SIG-M5 treated with dmso at 0.1 percent for 504 hours (cell line): ENCODE data around the gene PIM3.
A peak's percentile ranks its signal among the peaks of the same experiment; 100 is the strongest.

ENCODE experiments used
- DNase-seq: peaks from one replicate; lab custom pipeline; 2025; ENCODE audit not compliant: unreplicated experiment; lab: John Stamatoyannopoulos, UW

PIM3 gene

DNA sequence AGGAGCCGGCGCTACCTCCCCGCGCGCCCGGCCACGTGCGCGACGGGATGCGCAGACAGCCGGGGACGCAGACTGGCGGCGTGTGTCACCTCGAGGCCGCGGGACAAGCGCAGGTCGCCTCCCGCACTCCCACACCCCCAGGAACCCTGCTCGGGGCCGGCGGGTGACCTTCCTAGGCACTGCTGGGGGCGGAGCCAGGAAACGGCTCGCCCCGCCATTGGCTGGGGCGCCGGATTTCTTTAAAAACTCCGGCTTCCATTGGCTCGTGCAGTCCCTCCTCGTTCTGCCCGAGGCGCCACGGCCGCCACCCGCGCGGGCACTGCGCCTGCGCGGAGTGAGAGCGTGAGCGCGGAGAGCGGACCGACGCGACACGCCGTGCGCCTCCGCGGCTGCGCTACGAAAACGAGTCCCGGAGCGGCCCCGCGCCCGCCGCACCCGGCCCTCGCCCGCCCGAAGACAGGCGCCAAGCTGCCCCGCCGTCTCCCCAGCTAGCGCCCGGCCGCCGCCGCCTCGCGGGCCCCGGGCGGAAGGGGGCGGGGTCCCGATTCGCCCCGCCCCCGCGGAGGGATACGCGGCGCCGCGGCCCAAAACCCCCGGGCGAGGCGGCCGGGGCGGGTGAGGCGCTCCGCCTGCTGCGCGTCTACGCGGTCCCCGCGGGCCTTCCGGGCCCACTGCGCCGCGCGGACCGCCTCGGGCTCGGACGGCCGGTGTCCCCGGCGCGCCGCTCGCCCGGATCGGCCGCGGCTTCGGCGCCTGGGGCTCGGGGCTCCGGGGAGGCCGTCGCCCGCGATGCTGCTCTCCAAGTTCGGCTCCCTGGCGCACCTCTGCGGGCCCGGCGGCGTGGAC lies at the start of gene PIM3:
Gene PIM3, plus strand, starts transcription at position 614 of the 846 bp plus-strand sequence. Its CDS starts 176 bp downstream, at position 790.
- DNase-seq, result peak; percentile 90

DNA sequence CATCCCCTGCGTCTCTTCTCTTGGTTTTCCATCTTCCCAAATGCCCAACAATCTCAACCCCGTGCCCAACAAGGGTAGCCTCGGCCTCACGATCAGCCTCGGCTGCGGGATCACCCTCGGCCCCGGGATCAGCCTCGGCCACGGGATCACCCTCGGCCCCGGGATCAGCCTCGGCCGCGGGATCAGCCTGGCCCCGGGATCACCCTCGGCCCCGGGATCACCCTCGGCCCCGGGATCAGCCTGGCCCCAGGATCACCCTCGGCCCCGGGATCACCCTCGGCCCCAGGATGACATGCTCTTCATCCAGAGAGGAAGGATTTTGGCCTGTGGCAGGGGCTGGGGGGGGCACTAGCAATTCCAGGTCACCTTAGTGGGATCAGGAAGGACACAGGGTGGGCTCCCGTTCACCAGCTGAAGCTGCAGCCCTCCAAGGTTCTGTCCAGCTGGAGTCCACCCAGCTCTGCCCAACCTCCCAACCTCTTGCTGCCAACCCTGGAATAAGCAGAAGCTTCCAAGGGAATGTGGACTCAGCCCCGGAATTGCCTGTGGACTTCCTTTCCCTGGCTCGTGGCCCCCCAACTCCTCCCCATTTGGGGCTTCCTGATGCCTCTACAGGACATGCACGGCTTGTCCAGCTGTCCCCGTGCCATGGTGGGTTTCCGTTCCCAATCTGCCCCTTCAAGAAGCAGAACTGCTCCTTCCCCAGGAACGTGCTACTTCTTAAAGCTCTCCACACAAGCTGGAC lies 48.5 kb upstream of the PIM3 start:
- DNase-seq, result no peak

- no peak for DNase-seq
Observed at GRCh38 chr22:49913026-49913425, 47.5 kb upstream of the PIM3 start.

DNA sequence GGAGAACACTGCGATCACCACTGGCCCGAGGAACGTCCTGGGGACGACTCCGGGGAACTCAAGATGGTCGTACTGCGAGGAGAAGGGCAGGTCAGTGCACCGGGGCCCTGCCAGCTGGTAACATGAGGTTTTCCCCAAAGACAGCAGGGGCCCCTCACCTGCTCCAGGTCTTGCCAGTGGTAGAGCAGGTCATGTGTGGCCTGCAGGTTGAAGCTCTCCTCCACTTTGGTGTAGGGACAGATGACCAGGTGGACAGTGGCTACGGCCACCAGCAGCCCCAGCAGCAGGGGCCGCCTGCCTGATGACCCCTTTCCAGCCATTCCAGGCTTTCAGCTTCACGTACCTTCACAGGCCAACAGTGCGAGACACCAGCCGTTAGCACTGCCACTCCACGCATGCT lies 47.1 kb upstream of the PIM3 start:
- no peak for DNase-seq

DNA sequence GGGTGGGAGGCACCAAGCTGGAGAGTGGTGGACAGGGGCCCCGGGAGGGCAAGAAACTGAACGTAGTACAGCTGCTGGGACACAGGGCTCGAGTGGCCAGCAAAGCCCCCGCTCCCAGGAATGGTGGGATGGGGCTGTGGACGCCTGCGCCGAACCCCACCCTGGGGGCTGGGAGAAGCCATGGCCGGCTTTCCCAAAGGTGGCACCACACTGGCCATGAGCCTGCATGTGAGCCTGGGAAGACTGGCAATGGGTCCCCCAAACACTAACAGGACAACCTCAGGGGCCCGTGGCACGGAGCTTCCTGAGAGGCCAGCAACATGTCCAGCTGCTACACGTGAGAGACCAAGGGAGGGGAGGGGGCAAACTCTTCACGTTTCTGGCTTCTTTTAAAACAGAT lies 46.3 kb upstream of the PIM3 start:
- no peak for DNase-seq

GRCh38 chr22:49915610-49916009 lies 45.0 kb upstream of the PIM3 start:
- no peak for DNase-seq

- no peak for DNase-seq
Observed at GRCh38 chr22:49916831-49917230, 43.7 kb upstream of the PIM3 start.

DNA sequence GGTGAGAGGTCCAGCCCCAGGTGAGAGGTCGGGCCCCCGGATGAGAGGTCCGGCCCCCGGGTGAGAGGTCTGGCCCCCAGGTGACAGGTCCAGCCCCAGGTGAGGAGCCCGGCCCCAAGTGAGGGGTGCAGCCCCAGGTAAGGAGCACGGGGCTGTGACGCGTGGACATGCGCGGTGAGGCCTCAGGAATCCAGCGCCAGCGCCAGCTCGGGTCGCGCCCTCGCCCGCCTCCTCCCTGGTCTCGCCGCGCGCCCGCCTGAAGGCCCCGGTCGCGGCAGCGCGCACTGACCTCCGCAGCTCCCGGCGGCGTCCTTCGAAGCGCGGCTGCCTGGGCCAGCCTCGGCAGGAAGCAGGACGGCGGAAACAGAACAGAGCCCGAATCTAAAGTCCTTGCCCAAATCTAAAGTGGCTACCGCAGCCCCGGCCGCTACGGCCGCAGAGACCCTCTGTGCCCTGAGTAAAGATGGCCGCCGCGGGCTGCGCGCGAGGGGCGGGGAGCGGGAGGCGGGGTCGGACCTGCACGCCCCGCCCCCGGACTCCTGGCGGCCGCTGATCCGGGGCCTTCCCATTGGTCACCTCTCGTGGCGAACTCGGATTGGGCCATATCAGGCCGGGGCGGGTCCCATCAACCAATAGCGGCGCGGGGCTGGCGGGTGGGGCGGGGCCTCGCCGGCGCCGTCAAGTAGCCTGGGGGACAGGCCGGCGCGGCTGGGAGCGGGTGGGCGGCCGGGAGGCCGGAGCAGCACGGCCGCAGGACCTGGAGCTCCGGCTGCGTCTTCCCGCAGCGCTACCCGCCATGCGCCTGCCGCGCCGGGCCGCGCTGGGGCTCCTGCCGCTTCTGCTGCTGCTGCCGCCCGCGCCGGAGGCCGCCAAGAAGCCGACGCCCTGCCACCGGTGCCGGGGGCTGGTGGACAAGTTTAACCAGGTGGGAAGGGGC lies 42.3 kb upstream of the PIM3 start, which contains the start of the genes ALG12 and CRELD2:
Gene ALG12, minus strand, starts transcription at position 465 of the 937 bp plus-strand sequence. CDS start 4,673 bp downstream, outside the sequence.
Gene CRELD2, plus strand, starts transcription at position 661 of the 937 bp plus-strand sequence. Its CDS starts 136 bp downstream, at position 797.
- DNase-seq, result peak; percentile 90

- DNase-seq, result no peak
Observed at GRCh38 chr22:49918911-49919881, 41.4 kb upstream of the PIM3 start.

- DNase-seq, result no peak
Observed at GRCh38 chr22:49920859-49921258, 39.7 kb upstream of the PIM3 start.

- DNase-seq, result no peak
Observed at GRCh38 chr22:49921508-49922278, 38.9 kb upstream of the PIM3 start.

GRCh38 chr22:49922484-49922883 lies 38.1 kb upstream of the PIM3 start:
- no peak for DNase-seq

DNA sequence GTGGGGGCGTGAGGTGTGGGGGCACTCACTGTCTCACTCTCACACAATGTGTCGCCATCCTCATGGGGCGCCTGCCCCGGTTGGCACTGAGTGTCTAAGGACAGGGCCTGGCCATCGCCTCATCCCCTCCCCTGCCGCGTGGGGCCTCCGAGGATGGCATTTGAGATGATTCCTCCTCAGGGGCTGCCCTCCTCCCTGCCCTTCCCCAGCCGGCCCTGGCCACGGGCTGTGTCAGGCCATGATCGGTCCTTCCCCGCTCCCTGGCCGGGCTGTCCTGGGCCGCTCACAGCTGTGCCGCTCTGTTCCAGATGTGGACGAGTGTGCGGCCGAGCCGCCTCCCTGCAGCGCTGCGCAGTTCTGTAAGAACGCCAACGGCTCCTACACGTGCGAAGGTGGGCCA lies 37.6 kb upstream of the PIM3 start:
- DNase-seq, result no peak

DNA sequence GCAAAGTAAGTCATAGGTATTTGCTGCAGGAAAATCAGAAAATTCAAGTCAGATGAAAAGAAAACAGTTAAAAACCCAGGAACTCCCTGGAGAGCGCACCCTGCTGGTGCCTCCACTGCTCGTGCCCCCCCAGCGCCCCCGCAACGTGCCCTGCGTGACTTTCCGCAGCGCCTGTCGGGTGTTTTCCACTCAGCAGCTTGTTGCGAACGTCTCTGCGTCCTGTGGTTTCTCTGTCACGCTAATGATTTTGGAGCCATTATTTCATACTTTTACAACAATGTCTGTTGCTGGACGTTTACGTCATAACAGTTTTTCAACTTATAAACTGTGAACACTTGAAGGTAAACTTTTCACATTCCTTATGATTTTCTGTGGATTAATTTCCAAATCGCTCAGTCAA lies 37.1 kb upstream of the PIM3 start:
- DNase-seq, result no peak

GRCh38 chr22:49924113-49924833 lies 36.3 kb upstream of the PIM3 start:
- no peak for DNase-seq

- DNase-seq, result no peak
Observed at GRCh38 chr22:49925525-49926128, 34.9 kb upstream of the PIM3 start.

- DNase-seq, result no peak
Observed at GRCh38 chr22:49926916-49927315, 33.7 kb upstream of the PIM3 start.
